B cell (primary cell): ENCODE measurements around the gene TXNDC5. TPM values are rescaled to one million over a fixed set of nuclear protein-coding genes. Genes with fewer than 3 reads are reported as not detected.

Experiments used
- ATAC-seq: fragments of 200-7000 bp; cut with Tn5 transposase; one replicate; pipeline ENCODE4 v1.10.0; 2021; ENCODE audit warnings: low read depth, mild to moderate bottlenecking, moderate number of reproducible peaks, moderate library complexity
- CTCF ChIA-PET: fragments of 350-600 bp; sonication (Branson Sonifier 250); formaldehyde crosslinking; loops from one replicate; lab custom pipeline; 2021; ENCODE audit warnings: antibody characterized with exemption, inconsistent platforms; lab: Charles Lee
- POLR2A ChIA-PET: fragments of 350-600 bp; sonication (Branson Sonifier 250); formaldehyde crosslinking; loops from one replicate; lab custom pipeline; 2021; ENCODE audit warnings: antibody characterized with exemption; lab: Charles Lee
- DNase-seq: peaks from one replicate; pipeline ENCODE4 v3.0.0; 2013
- H2AFZ ChIP-seq: 2 replicates; pipeline ENCODE4 v1.6.1; 2012; ENCODE audit warnings: mild to moderate bottlenecking, low read depth, low read length; ENCODE audit not compliant: insufficient read depth, poor library complexity, severe bottlenecking
- H3K27ac ChIP-seq, 2 donors: 1 replicate in 1 of 2; 2 replicates in 1 of 2; pipeline ENCODE4 v1.5.1; 2012 to 2013; ENCODE audit warnings: low read length in 2 of 2, mild to moderate bottlenecking in 2 of 2, moderate library complexity in 1 of 2
- H3K27me3 ChIP-seq, 4 experiments: fragments of 200-600 bp in 1 of 4; sonication (generic) in 1 of 4; replicated peaks in 1 of 4; 1 replicate in 2 of 4; 2 replicates in 2 of 4; pipeline versions ENCODE4 v1.6.1 to v1.7.0; 2013 to 2016; ENCODE audit warnings: low read length in 3 of 4, mild to moderate bottlenecking in 2 of 4, mixed read lengths in 1 of 4, moderate library complexity in 1 of 4; ENCODE audit not compliant: insufficient read depth in 4 of 4, control insufficient read depth in 3 of 4; ENCODE audit errors: control extremely low read depth in 1 of 4
- H3K36me3 ChIP-seq, 2 experiments: replicated peaks in 1 of 2; 1 replicate in 1 of 2; 2 replicates in 1 of 2; pipeline versions ENCODE4 v1.6.1 to v1.7.1; 2013; ENCODE audit warnings: low read length in 1 of 2; ENCODE audit not compliant: insufficient read depth in 2 of 2, control insufficient read depth in 1 of 2; ENCODE audit errors: control extremely low read depth in 1 of 2, extremely low read depth in 1 of 2
- H3K4me1 ChIP-seq, 2 donors: fragments of 200-600 bp in 1 of 2; sonication (generic) in 1 of 2; 1 replicate in 1 of 2; 2 replicates in 1 of 2; pipeline versions ENCODE4 v1.5.1 to v1.6.1; 2013 to 2017; ENCODE audit warnings: low read length in 2 of 2; ENCODE audit not compliant: control insufficient read depth in 2 of 2, insufficient read depth in 2 of 2
- H3K4me2 ChIP-seq: replicated peaks from 2 replicates; pipeline ENCODE3; 2012; ENCODE audit warnings: mild to moderate bottlenecking, low read depth, low read length; ENCODE audit not compliant: poor library complexity, severe bottlenecking
- H3K4me3 ChIP-seq, 5 experiments: fragments of 200-600 bp in 1 of 5; sonication (generic) in 1 of 5; 1 replicate in 3 of 5; 2 replicates in 2 of 5; pipeline versions ENCODE4 v1.5.1 to v1.7.0; 2011 to 2016; ENCODE audit warnings: low read length in 4 of 5, mild to moderate bottlenecking in 4 of 5, low read depth in 2 of 5, control low read depth in 1 of 5, moderate library complexity in 1 of 5; ENCODE audit not compliant: insufficient read depth in 1 of 5; ENCODE audit errors: control extremely low read depth in 1 of 5, extremely low read depth in 1 of 5
- H3K79me2 ChIP-seq: fragments of 200-600 bp; sonication (generic); one replicate; pipeline ENCODE4 v1.6.0; 2016; ENCODE audit warnings: low read length; ENCODE audit not compliant: control insufficient read depth, insufficient read depth
- H3K9ac ChIP-seq: fragments of 200-600 bp; sonication (generic); 2 replicates; pipeline ENCODE4 v1.6.1; 2017; ENCODE audit warnings: mild to moderate bottlenecking, low read length, moderate library complexity
- H3K9me3 ChIP-seq, 3 donors: one replicate each; pipeline versions ENCODE4 v1.6.1 to v1.7.1; 2013; ENCODE audit warnings: low read length in 2 of 3; ENCODE audit not compliant: control insufficient read depth in 2 of 3, insufficient read depth in 1 of 3; ENCODE audit errors: control extremely low read depth in 1 of 3
- H4K20me1 ChIP-seq: 2 replicates; pipeline ENCODE4 v1.6.0; 2012; ENCODE audit warnings: mild to moderate bottlenecking, low read length; ENCODE audit not compliant: insufficient read depth, control insufficient read depth, poor library complexity, severe bottlenecking
- H3K27ac Mint-ChIP-seq: one replicate; pipeline ENCODE4 v1.8.0; 2021; ENCODE audit warnings: mixed read lengths
- H3K27me3 Mint-ChIP-seq: one replicate; pipeline ENCODE4 v1.8.0; 2021; ENCODE audit warnings: mixed read lengths
- H3K4me1 Mint-ChIP-seq: one replicate; pipeline ENCODE4 v1.8.0; 2021; ENCODE audit warnings: mixed read lengths
- H3K4me3 Mint-ChIP-seq: one replicate; pipeline ENCODE4 v1.8.0; 2021; ENCODE audit warnings: mixed read lengths
- H3K9me3 Mint-ChIP-seq: one replicate; pipeline ENCODE4 v1.8.0; 2022; ENCODE audit warnings: mixed read lengths; ENCODE audit not compliant: insufficient read depth
- CTCF ChIP-seq: fragments of 200-600 bp; IDR thresholded peaks from one replicate; pipeline ENCODE4 v1.8.0; 2022; ENCODE audit warnings: antibody characterized with exemption, mild to moderate bottlenecking
- EZH2 ChIP-seq: IDR thresholded peaks from 2 replicates; pipeline ENCODE4 v1.6.1; 2012; ENCODE audit warnings: borderline replicate concordance, low read depth, mild to moderate bottlenecking, moderate library complexity, low read length; ENCODE audit not compliant: insufficient read depth, poor library complexity, severe bottlenecking
- whole genome bisulfite sequencing: methylation state at CpG from one replicate; pipeline ENCODE4 v1.1.5; 2013; ENCODE audit warnings: missing lambda C conversion rate; ENCODE audit not compliant: insufficient coverage; 5-methylcytosine and 5-hydroxymethylcytosine counted together
- intact Hi-C: fragments of 100-400 bp; cut with micrococcal nuclease; formaldehyde crosslinking; loops from one replicate; pipeline ENCODE4 v1.10.0; 2022
- polyA plus RNA-seq: library from polyadenylated mRNA; depleted of rRNA; stranded (reverse); fragments of >200 nt; gene quantifications from 2 replicates; pipeline ENCODE4 v1.2.3, GENCODE V29; 2012
- total RNA-seq, 2 donors: library from RNA; stranded (reverse); fragments of 120-200 nt in 1 of 2; gene quantifications; 1 replicate in 1 of 2; 2 replicates in 1 of 2; pipeline versions ENCODE4 v1.2.3 to v1.2.4, GENCODE V29; 2013 to 2022

The TXNDC5 gene
- total and polyA plus RNA-seq, 2 donors (not counting 1 experiment from before 2014, with no cell fraction given): 62.6 to 91.9 TPM

GRCh38 chr6:7909323-7910276, 988 bp downstream of the TXNDC5 start:
- Histone ChIP-seq H3K79me2 (peaks cover 29% of the 10 kb centered on the region), H4K20me1 (peaks cover 28% of the 10 kb centered on the region), H3K4me3 (peak overlapping the region; percentile 21 to 82 (median 58)), H2AFZ (peak overlapping the region; percentile 90), H3K4me1 (peaks cover 15 to 68% of the 10 kb centered on the region in 2 donors), H3K9ac (peak overlapping the region; percentile 70), H3K27ac (peak overlapping the region; percentile 18 to 26), H3K36me3 (peaks cover 0 to 3% of the 10 kb centered on the region in 2 experiments), H3K9me3 (no peaks in the 10 kb centered on the region), H3K27me3 (no peaks in the 10 kb centered on the region), H3K4me2 (peak overlapping the region; percentile 83)
- Mint-ChIP-seq H3K27me3 (no peaks in the 10 kb centered on the region), H3K4me1 (peaks cover 28% of the 10 kb centered on the region), H3K4me3 (peak overlapping the region; percentile 82), H3K27ac (peak overlapping the region; percentile 77), H3K9me3 (no peaks in the 10 kb centered on the region)
- intact Hi-C loops: loop anchor here (1.0 to 10.0 kb wide), 4 partner anchors 29 to 193 kb away; partner anchors contain the start of genes BLOC1S5, BMP6 and EEF1E1
- WGBS: 3% methylated on average over 66 of the region's 66 CpGs
- TF ChIP-seq CTCF: no peak
- TF ChIP-seq EZH2: no peak
- CTCF ChIA-PET: interaction anchor here (0.6 to 1.0 kb wide), 3 partner anchors 150 to 309 kb away, joined by 3 read pairs; no protein-coding TSS in a partner anchor
- ATAC-seq: peak; percentile 23
- DNase-seq: peak; percentile 49
- POLR2A ChIA-PET: no interaction called here
